GM12891 (cell line): ENCODE data around the gene LRRC32.

Source experiments
- POLR2A ChIP-seq: IDR thresholded peaks from 2 replicates; pipeline ENCODE4 v1.6.1; 2011; ENCODE audit warnings: low read depth, low read length, control low read depth
- POLR2AphosphoS5 ChIP-seq: IDR thresholded peaks from 2 replicates; pipeline ENCODE4 v1.6.1; 2011; ENCODE audit warnings: low read depth, low read length, control low read depth

DNA sequence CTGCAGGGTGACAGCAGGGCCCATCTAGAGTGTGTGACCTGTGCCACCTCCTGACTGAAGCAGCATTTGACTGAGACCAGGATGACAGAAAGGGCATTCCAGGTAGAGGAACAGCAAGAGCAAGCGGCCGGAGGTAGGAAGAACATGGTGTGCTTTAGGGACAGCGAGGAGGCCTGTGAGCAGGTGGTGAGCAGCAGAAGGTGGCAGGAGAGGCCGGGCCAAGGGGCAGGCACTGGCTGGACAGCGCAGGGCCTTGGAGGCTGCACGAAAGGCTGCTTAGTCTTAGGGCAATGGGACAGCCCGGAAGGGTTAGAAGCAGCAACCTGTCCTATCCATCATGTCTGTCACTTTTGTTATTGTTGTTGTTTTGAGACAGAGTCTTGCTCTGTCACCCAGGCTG is 17.6 kb upstream of the LRRC32 start:
- TF ChIP-seq POLR2AphosphoS5 (no peak), POLR2A (no peak)
